GM18502 (cell line): ENCODE data around the gene SH3BGRL2.
A peak's percentile ranks its signal among the peaks of the same experiment; 100 is the strongest.

ENCODE experiments used
- ATAC-seq: cut with Tn5 transposase; IDR thresholded peaks from one replicate; pipeline ENCODE4 v1.9.1; 2021; ENCODE audit warnings: mild to moderate bottlenecking; ENCODE audit not compliant: unreplicated experiment, poor library complexity

The SH3BGRL2 gene

GRCh38 chr6:79687759-79688158 is 56.6 kb downstream of the SH3BGRL2 start:
- no peak for ATAC-seq

- ATAC-seq = no peak
Observed at GRCh38 chr6:79694156-79694555, 63.0 kb downstream of the SH3BGRL2 start.

DNA sequence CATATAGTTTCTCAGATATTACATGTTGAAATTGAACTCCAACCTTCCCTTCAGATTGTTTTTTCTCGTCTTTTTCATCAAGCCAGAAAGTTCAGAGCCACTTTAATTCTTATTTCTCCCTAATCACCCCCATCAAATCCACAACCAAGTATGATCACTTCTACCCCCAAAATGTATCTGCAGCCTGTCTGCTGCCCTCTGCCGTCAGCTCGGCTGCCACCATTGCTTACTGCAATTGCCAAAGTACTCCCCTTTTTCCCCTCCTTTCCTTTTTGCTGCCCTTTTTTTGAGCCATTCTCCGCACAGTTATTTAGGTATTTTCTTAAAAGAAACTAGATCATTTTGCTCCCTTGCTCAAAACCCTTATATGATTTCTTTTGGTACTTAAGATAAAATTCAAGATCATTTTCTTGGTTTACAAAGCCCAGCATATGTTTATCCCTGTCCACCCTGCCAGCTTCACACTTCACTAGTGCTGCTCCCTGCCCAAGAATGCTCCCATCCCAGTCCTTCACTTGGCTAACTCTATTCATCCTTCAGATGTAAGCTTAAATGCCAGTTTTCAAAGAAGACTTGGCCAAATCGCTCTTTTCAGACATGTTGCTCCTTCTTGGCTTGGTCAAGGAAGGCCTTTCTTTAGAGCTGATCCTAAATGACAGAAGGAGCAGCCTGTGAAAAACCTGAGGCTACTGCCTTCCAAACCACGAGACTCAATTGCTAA is 63.7 kb downstream of the SH3BGRL2 start:
- no peak for ATAC-seq

GRCh38 chr6:79697430-79697829 is 66.3 kb downstream of the SH3BGRL2 start:
- ATAC-seq = no peak

- ATAC-seq = no peak
Observed at GRCh38 chr6:79699606-79700005, 68.5 kb downstream of the SH3BGRL2 start.

- ATAC-seq = no peak
Observed at GRCh38 chr6:79702691-79703090, 71.6 kb downstream of the SH3BGRL2 start.

- no peak for ATAC-seq
Observed at GRCh38 chr6:79704200-79704599, 73.1 kb downstream of the SH3BGRL2 start.

- no peak for ATAC-seq
Observed at GRCh38 chr6:79705456-79705995, 74.4 kb downstream of the SH3BGRL2 start.

- ATAC-seq = no peak
Observed at GRCh38 chr6:79706527-79706926, 75.4 kb downstream of the SH3BGRL2 start.

GRCh38 chr6:79707621-79708020 is 76.5 kb downstream of the SH3BGRL2 start:
- no peak for ATAC-seq

- ATAC-seq = no peak
Observed at GRCh38 chr6:79708095-79708791, 77.1 kb downstream of the SH3BGRL2 start.

GRCh38 chr6:79710127-79710526 is 79.0 kb downstream of the SH3BGRL2 start:
- no peak for ATAC-seq

- no peak for ATAC-seq
Observed at GRCh38 chr6:79711167-79711566, 80.0 kb downstream of the SH3BGRL2 start.

GRCh38 chr6:79712144-79712543 is 81.0 kb downstream of the SH3BGRL2 start:
- no peak for ATAC-seq

DNA sequence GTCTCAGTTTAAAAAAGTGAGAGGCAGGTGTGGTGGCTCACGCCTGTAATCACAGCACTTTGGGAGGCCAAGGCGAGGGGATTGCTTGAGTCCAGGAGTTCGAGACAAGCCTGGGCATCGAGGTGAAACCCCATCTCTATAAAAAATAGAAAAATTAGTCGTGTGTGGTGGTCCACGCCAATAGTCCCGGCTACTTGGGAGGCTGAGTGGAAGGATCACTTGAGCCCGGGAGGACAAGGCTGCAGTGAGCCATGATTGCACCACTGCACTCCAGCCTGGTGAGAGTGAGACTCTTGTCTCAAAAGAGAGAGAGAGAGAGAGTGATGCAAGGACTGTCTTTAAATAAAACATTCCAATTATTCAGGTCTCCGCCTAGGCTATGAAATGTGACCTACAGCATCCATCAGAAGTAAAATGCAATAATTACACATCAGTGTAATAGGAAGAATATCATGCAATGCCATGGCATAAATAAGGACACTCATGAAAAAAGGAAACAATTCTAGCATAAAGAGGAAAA is 81.5 kb downstream of the SH3BGRL2 start:
- no peak for ATAC-seq

- ATAC-seq = peak; percentile 76
Observed at GRCh38 chr6:79713701-79714322, 82.7 kb downstream of the SH3BGRL2 start.

- ATAC-seq = no peak
Observed at GRCh38 chr6:79717989-79718388, 86.9 kb downstream of the SH3BGRL2 start.

- peak; percentile 41 for ATAC-seq
Observed at GRCh38 chr6:79718509-79719247, 87.5 kb downstream of the SH3BGRL2 start.

DNA sequence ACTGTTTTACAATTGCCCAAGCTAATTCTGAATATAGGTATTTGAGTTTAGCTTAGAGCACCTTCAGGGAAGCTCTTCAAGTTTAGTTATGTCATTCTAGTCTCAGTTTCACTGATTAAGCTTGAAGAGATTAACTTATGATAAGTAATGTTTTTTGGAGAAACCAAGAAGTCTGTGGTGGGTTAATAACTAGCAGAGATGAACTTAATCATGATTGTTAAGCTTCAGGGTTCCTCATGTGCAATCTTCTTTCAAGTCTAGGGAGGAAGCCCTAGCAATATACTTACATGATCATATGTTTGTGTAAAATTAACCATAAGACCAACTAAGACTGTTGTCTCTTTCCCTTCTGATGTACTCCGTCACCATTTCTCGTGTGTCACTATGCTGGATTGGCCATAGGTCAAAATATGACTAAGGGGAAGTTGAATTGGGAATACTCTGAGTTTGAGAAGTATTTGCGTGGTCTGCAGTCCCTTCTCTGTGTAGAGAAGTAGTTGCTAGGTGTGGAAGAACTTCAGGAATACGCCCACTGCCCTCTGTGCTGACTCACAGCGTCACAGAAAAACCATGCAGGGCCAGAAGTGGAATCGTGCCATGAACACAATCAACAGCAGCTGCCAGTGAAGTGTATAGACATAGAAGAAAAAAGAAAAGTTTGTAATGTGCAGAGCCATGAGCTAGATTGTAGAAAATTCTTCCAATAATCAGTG is 88.3 kb downstream of the SH3BGRL2 start:
- ATAC-seq = peak; percentile 49

DNA sequence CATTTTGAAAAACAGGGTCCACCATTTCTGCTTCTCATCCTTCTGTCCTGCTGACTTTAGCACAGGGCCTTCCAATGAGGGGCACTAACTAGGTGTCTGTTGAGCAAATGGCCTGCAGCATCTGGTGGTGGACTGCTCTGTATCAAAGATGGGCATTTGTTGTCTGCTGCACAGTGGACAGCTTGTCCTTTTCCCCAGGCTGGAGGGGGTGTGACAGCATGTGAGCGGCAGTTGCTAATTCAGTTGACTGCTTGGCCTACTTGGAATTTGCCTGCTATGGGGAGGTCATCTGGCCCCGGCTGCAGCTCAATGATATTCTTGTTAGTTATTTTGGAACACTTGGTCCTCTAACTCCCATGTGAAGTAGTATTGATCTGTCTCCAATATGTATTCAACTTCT is 93.7 kb downstream of the SH3BGRL2 start:
- ATAC-seq = no peak
